H9 (cell line): Measurements from ENCODE around the gene PGM2. TPM values are rescaled to one million over a fixed set of nuclear protein-coding genes. Genes with fewer than 3 reads are reported as not detected.

Source experiments
- DNase-seq: peaks from one replicate; pipeline ENCODE4 v3.0.0-alpha.2; 2017
- H2AFZ ChIP-seq: one replicate; pipeline ENCODE4 v1.6.1; 2013; ENCODE audit warnings: mild to moderate bottlenecking, low read length, control low read depth, moderate library complexity
- H2AK5ac ChIP-seq: 2 replicates; pipeline ENCODE4 v1.6.1; 2013; ENCODE audit warnings: low read length, control low read depth, mixed read lengths; ENCODE audit not compliant: insufficient read length
- H2BK120ac ChIP-seq: one replicate; pipeline ENCODE4 v1.6.1; 2013; ENCODE audit warnings: low read depth, mild to moderate bottlenecking, low read length, control low read depth, inconsistent platforms; ENCODE audit not compliant: poor library complexity, severe bottlenecking
- H2BK12ac ChIP-seq: 2 replicates; pipeline ENCODE4 v1.6.1; 2013; ENCODE audit warnings: low read length, control low read depth, mixed read lengths, low read depth; ENCODE audit not compliant: insufficient read length
- H2BK15ac ChIP-seq: 2 replicates; pipeline ENCODE4 v1.6.1; 2013; ENCODE audit warnings: low read depth, low read length, control low read depth
- H2BK20ac ChIP-seq: one replicate; pipeline ENCODE4 v1.6.1; 2013; ENCODE audit warnings: low read depth, mild to moderate bottlenecking, low read length, control low read depth, inconsistent platforms; ENCODE audit not compliant: poor library complexity, severe bottlenecking
- H2BK5ac ChIP-seq: 2 replicates; pipeline ENCODE4 v1.6.1; 2013; ENCODE audit warnings: low read length, control low read depth, mixed read lengths; ENCODE audit not compliant: insufficient read length
- H3K14ac ChIP-seq: 2 replicates; pipeline ENCODE4 v1.6.1; 2013; ENCODE audit warnings: low read length, control low read depth; ENCODE audit not compliant: insufficient read depth
- H3K18ac ChIP-seq: 2 replicates; pipeline ENCODE4 v1.6.1; 2013; ENCODE audit warnings: low read depth, mild to moderate bottlenecking, mixed read lengths, low read length, control low read depth; ENCODE audit not compliant: insufficient read length
- H3K23ac ChIP-seq: 2 replicates; pipeline ENCODE4 v1.6.1; 2013; ENCODE audit warnings: low read length, control low read depth, mixed read lengths, low read depth; ENCODE audit not compliant: insufficient read length
- H3K23me2 ChIP-seq: 2 replicates; pipeline ENCODE4 v1.6.1; 2013; ENCODE audit warnings: low read depth, mild to moderate bottlenecking, mixed read lengths, low read length, control low read depth; ENCODE audit not compliant: insufficient read length, poor library complexity, severe bottlenecking
- H3K27ac ChIP-seq: 2 replicates; pipeline ENCODE4 v1.5.1; 2013; ENCODE audit warnings: low read length, control low read depth, mixed read lengths, low read depth; ENCODE audit not compliant: insufficient read length
- H3K27me3 ChIP-seq: 2 replicates; pipeline ENCODE4 v1.6.1; 2013; ENCODE audit warnings: low read length, control low read depth, inconsistent platforms; ENCODE audit not compliant: insufficient read depth
- H3K4ac ChIP-seq: 2 replicates; pipeline ENCODE4 v1.6.1; 2013; ENCODE audit warnings: low read depth, mild to moderate bottlenecking, control low read depth, inconsistent platforms, low read length, moderate library complexity
- H3K4me1 ChIP-seq: 2 replicates; pipeline ENCODE4 v1.6.1; 2013; ENCODE audit warnings: low read length, control low read depth, inconsistent platforms; ENCODE audit not compliant: insufficient read depth
- H3K4me2 ChIP-seq: 2 replicates; pipeline ENCODE4 v1.6.1; 2013; ENCODE audit warnings: low read length, control low read depth, mixed read lengths; ENCODE audit not compliant: insufficient read length, insufficient read depth
- H3K56ac ChIP-seq: 2 replicates; pipeline ENCODE4 v1.6.1; 2013; ENCODE audit warnings: low read depth, mild to moderate bottlenecking, mixed read lengths, low read length, control low read depth; ENCODE audit not compliant: insufficient read length
- H3K79me1 ChIP-seq: 2 replicates; pipeline ENCODE4 v1.6.1; 2013; ENCODE audit warnings: low read depth, mild to moderate bottlenecking, moderate library complexity, low read length, control low read depth, inconsistent platforms; ENCODE audit not compliant: insufficient read depth, poor library complexity, severe bottlenecking
- H3K79me2 ChIP-seq: 2 replicates; pipeline ENCODE4 v1.6.1; 2013; ENCODE audit warnings: low read length, control low read depth, inconsistent platforms; ENCODE audit not compliant: insufficient read depth
- H3K9ac ChIP-seq: 2 replicates; pipeline ENCODE4 v1.6.1; 2013; ENCODE audit warnings: low read length, control low read depth, mixed read lengths; ENCODE audit not compliant: insufficient read length; ENCODE audit errors: extremely low read depth
- H3K9me3 ChIP-seq: one replicate; pipeline ENCODE4 v1.6.1; 2013; ENCODE audit warnings: low read depth, low read length, inconsistent platforms; ENCODE audit not compliant: control insufficient read depth
- H3T11ph ChIP-seq: one replicate; pipeline ENCODE4 v1.6.1; 2013; ENCODE audit warnings: mild to moderate bottlenecking, low read length, control low read depth, inconsistent platforms
- H4K20me1 ChIP-seq: one replicate; pipeline ENCODE4 v1.6.1; 2013; ENCODE audit not compliant: control insufficient read depth, insufficient read length, insufficient read depth
- H4K5ac ChIP-seq: 2 replicates; pipeline ENCODE4 v1.6.1; 2013; ENCODE audit warnings: low read depth, mild to moderate bottlenecking, mixed read lengths, low read length, control low read depth; ENCODE audit not compliant: insufficient read length
- H4K8ac ChIP-seq: replicated peaks from 2 replicates; pipeline ENCODE4 v1.6.1; 2013; ENCODE audit warnings: low read length, control low read depth, mixed read lengths, low read depth; ENCODE audit not compliant: insufficient read length
- H4K91ac ChIP-seq: 2 replicates; pipeline ENCODE4 v1.6.1; 2013; ENCODE audit warnings: low read depth, mild to moderate bottlenecking, moderate library complexity, mixed read lengths, low read length, control low read depth; ENCODE audit not compliant: insufficient read length
- H3K27ac Mint-ChIP-seq, 3 experiments: 2 replicates in 2 of 3; 3 replicates in 1 of 3; pipeline ENCODE4 v1.8.0; 2020 to 2021; ENCODE audit warnings: mixed read lengths in 3 of 3, mild to moderate bottlenecking in 1 of 3, moderate library complexity in 1 of 3
- H3K27me3 Mint-ChIP-seq: 2 replicates; pipeline ENCODE4 v1.8.0; 2021; ENCODE audit warnings: low read depth, mild to moderate bottlenecking, moderate library complexity, mixed read lengths
- H3K36me3 Mint-ChIP-seq, 3 experiments: 2 replicates in 2 of 3; 3 replicates in 1 of 3; pipeline ENCODE4 v1.8.0; 2020 to 2021; ENCODE audit warnings: low read depth in 3 of 3, mixed read lengths in 3 of 3; ENCODE audit not compliant: insufficient read depth in 1 of 3
- H3K4me1 Mint-ChIP-seq, 2 experiments: 2 replicates each; pipeline ENCODE4 v1.8.0; 2020; ENCODE audit warnings: mixed read lengths in 2 of 2
- H3K4me3 Mint-ChIP-seq, 2 experiments: 2 replicates in 1 of 2; 3 replicates in 1 of 2; pipeline ENCODE4 v1.8.0; 2020 to 2021; ENCODE audit warnings: mild to moderate bottlenecking in 2 of 2, mixed read lengths in 2 of 2, moderate library complexity in 1 of 2
- H3K9me3 Mint-ChIP-seq, 2 experiments: 2 replicates in 1 of 2; 3 replicates in 1 of 2; pipeline ENCODE4 v1.8.0; 2020; ENCODE audit warnings: mild to moderate bottlenecking in 2 of 2, mixed read lengths in 2 of 2, moderate library complexity in 1 of 2
- WGBS: extraction: QIAGEN DNeasy Blood & Tissue Kit; methylation state at CpG from one replicate; pipeline ENCODE4 v1.1.7; 2013; ENCODE audit warnings: missing lambda C conversion rate, low lambda C conversion rate, mixed read lengths; ENCODE audit not compliant: insufficient read length; ENCODE audit errors: extremely low coverage; 5-methylcytosine and 5-hydroxymethylcytosine counted together
- total RNA-seq: library from RNA; stranded (reverse); gene quantifications from 2 replicates; pipeline ENCODE4 v1.2.1, GENCODE V29; 2021
- TF ChIP-seq, protein P1 (sequence below): fragments of 200-600 bp; sonication (generic); conservative IDR thresholded peaks from 3 replicates; pipeline ENCODE4 v1.8.0; 2021; ENCODE audit warnings: antibody characterized with exemption, mild to moderate bottlenecking

Gene PGM2
- total RNA-seq, 1 experiment from 2014 or later = 26.6 TPM

DNA sequence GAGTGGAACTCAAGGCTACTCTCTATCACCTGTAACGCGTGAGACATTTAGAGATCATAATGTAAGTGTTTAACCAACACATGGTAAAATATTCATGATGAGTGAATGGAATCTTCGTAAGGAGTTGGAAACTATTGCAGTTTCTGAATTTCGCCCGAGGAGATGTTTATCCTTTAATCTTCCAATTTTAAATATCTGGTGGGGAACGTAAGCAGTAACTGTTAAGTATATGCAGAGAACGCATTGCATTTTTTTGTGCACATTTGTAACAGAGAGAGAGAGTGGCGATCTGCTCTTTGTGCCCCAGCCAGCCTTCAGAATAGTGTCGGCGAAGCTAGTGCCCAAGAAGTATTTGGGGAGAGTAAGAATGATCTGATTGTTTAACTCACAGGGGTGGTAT lies 9.8 kb downstream of the PGM2 start:
- no peak overlapping the region for H3K4me3 Mint-ChIP-seq
- no peak overlapping the region for H3T11ph ChIP-seq
- no peak overlapping the region for H4K91ac ChIP-seq
- H2BK15ac ChIP-seq = no peak overlapping the region
- H3K18ac ChIP-seq = no peak overlapping the region
- H2BK12ac ChIP-seq = no peak overlapping the region
- H4K20me1 ChIP-seq = no peaks in the 10 kb centered on the region
- H4K5ac ChIP-seq = no peak overlapping the region
- no peak overlapping the region for H2BK5ac ChIP-seq
- no peak overlapping the region for H3K4me2 ChIP-seq
- H3K27me3 Mint-ChIP-seq = no peaks in the 10 kb centered on the region
- no peak overlapping the region for H4K8ac ChIP-seq
- H3K9me3 Mint-ChIP-seq = no peaks in the 10 kb centered on the region
- H3K56ac ChIP-seq = no peak overlapping the region
- no peaks in the 10 kb centered on the region for H3K4me1 ChIP-seq
- H3K4me1 Mint-ChIP-seq = no peaks in the 10 kb centered on the region
- H2AK5ac ChIP-seq = no peak overlapping the region
- no peaks in the 10 kb centered on the region for H3K79me2 ChIP-seq
- no peak overlapping the region for H3K27ac ChIP-seq
- H3K36me3 Mint-ChIP-seq = peaks cover 13 to 33% (median 20%) of the 10 kb centered on the region in 3 experiments; a peak in 6 of 7 replicates
- no peak overlapping the region for H2BK20ac ChIP-seq
- no peak overlapping the region for H3K4ac ChIP-seq
- H3K9me3 ChIP-seq = no peaks in the 10 kb centered on the region
- H3K23ac ChIP-seq = no peak overlapping the region
- no peaks in the 10 kb centered on the region for H3K79me1 ChIP-seq
- no CpG with 5 or more reads among the region's 10 CpGs for WGBS
- H3K9ac ChIP-seq = no peak overlapping the region
- no peak overlapping the region for H2AFZ ChIP-seq
- H3K23me2 ChIP-seq = no peaks in the 10 kb centered on the region
- TF ChIP-seq, protein P1, sequence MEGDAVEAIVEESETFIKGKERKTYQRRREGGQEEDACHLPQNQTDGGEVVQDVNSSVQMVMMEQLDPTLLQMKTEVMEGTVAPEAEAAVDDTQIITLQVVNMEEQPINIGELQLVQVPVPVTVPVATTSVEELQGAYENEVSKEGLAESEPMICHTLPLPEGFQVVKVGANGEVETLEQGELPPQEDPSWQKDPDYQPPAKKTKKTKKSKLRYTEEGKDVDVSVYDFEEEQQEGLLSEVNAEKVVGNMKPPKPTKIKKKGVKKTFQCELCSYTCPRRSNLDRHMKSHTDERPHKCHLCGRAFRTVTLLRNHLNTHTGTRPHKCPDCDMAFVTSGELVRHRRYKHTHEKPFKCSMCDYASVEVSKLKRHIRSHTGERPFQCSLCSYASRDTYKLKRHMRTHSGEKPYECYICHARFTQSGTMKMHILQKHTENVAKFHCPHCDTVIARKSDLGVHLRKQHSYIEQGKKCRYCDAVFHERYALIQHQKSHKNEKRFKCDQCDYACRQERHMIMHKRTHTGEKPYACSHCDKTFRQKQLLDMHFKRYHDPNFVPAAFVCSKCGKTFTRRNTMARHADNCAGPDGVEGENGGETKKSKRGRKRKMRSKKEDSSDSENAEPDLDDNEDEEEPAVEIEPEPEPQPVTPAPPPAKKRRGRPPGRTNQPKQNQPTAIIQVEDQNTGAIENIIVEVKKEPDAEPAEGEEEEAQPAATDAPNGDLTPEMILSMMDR = no peak
- H3K27ac Mint-ChIP-seq = no peak overlapping the region
- no peak for DNase-seq
- no peaks in the 10 kb centered on the region for H3K27me3 ChIP-seq
- H3K14ac ChIP-seq = no peak overlapping the region
- H2BK120ac ChIP-seq = no peak overlapping the region
